ENCODE results near the gene ZFP92. TPM values are rescaled to one million over a fixed set of nuclear protein-coding genes. Genes with fewer than 3 reads are reported as not detected.

Gene ZFP92
- total and polyA plus RNA-seq, 2 of the 8 experiments (the other 6 are each of a cell fraction or from before 2014, with no cell fraction given), result 0.14 to 0.41 TPM

GRCh38 chrX:153400146-153401132 lies 10.8 kb upstream of the ZFP92 start (continued):
- TF ChIP-seq EZH2 (IDR thresholded peaks at IDR 0.05; ENCODE audit: low read depth, low read length, severe bottlenecking), result no peak
- no peak for TF ChIP-seq RBBP5 (IDR thresholded peaks at IDR 0.05; ENCODE audit: borderline replicate concordance, low read depth, low read length)
- TF ChIP-seq HDAC2 (IDR thresholded peaks at IDR 0.05; ENCODE audit: borderline replicate concordance in 1 of 2, low read depth in 2 of 2, low read length in 2 of 2), result no peak
- no peak for TF ChIP-seq E2F6 (IDR thresholded peaks at IDR 0.05)

Measured in H1 (cell line).